NOMO-1 treated with dmso at 0.1 percent for 144 hours (cell line): ENCODE measurements around the gene CHPT1.
"Not testable (repeated sequence)": the region's sequence is repeated elsewhere in the genome, so short reads cannot be mapped to it uniquely, and the experiment has no call there.

Experiments used
- DNase-seq: peaks from one replicate; lab custom pipeline; 2025; ENCODE audit not compliant: unreplicated experiment; lab: John Stamatoyannopoulos, UW

CHPT1 gene

DNA sequence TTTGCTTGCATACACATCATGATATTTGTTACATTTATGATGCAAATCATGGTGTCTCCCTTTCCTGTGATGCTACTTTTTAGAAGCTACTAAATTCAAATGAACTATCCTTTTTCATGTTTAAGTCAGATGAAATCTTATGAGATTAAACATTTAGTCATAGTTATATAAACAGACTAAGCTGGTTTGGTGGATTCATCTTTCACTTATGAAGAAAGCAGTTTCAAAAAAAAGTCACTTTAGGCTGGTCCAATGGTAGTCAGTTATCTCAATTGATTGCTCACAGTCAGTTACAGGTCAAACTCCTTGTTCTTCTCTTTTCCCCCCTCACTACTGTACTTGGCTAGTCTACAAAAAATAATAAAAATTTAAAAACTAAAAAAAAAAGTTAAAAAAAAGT lies 22.1 kb downstream of the CHPT1 start:
- no peak for DNase-seq

DNA sequence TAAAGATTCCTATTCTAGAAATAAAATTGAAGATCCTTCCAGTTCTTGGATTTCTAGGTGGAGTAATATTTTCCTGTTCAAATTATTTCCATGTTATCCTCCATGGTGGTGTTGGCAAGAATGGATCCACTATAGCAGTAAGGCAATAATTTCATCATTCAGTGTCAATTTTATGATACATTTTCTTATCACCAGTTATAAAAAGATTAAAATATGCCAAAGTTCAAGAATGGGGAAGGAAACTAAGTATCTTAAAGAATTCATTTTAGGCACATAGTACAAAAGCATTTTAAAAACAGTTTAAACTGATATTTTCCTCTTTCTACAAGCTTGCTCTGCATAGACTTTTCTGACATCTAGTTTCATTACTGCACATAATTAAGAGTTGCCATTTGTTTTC lies 22.7 kb downstream of the CHPT1 start:
- no peak for DNase-seq

DNA sequence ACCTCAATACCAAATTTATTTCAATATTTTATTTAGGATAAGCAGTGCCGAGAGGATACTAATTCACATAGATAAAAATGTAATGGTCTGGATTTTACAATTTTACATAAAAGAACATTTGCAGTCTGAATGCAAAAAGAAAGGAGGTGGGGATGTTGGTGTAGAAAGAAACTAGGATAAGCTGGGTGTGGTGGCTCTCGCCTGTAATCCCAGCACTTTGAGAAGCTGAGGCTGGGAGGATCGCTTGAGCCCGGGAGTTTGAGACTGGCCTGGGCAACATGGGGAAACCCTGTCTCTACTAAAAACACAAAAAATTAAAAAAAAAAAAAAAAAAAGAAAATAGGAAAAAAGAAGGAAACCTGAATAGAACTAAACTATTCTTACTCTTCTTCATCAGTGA lies 25.0 kb downstream of the CHPT1 start:
- no peak for DNase-seq

DNA sequence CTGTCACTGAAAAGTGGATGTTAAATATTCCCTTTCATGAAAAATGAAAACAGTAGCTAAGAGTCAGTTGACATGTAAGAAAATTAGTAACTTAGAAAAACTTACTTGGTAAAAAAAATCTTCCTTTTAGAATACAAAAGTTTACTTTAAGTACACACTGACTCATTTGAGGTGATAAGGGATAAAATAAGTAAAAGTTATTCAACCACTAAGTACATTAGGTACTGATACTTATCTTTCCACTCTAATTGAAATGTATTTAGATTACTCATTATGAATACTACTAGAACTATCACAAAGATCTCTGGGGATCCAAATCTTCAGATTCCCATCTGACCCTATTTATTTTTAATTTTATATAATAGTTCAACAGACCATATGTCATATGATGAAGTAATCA lies 29.7 kb downstream of the CHPT1 start:
- no peak for DNase-seq

DNA sequence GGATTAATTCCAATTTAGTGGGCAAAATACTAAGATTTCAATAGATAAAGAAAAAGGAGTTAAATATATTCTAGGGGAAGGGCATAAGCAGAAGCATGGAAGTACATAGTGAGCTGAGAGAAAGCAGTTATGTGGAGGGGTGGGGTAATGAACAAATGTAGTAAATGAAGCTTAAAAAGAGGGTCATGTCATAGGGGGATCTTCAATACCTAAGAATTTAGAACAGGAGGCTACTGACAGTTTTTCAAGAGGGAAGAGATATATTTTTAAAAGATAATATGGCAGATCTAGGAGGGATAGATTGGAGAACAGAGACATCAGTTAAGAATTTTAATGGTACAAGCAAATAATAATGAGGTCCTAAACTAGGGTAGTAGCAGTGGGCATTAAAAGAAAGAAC lies 32.4 kb downstream of the CHPT1 start:
- DNase-seq: no peak

DNA sequence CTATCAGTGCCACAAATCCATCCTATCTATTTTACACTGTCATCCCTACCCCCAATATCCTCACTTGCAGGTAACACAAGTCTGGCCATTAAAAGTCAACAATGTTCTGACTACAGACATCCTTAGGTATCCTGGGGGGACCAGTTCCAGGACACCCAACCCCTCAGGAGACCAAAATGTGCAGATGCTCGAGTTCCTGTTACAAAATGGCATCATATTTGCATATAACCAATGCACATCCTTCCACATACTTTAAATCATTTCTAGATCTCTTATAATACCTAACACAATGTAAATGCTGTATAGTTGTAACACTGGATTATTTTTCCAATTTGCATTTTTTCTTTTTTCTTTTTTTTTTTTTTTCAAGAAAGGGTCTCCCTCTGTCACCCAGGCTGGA lies 34.9 kb downstream of the CHPT1 start:
- DNase-seq: no peak

DNA sequence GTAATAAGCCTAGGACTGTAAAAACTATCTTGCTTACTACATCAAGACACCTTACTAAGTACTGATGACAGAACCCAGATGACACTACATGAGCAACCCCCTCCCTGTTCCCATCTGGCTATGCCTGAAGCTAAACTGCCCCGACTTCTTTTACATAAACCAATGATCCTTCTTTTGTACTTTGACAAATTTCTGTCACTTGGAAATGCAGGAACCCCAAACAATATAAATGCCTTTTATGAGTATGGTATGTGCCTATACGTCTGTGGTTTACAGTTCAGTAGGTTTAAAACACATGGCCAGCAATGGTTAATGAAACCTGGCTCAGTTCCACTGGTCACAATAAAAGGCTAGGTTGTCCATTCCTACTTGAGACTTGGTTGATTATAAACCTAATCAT lies 35.7 kb downstream of the CHPT1 start:
- no peak for DNase-seq

DNA sequence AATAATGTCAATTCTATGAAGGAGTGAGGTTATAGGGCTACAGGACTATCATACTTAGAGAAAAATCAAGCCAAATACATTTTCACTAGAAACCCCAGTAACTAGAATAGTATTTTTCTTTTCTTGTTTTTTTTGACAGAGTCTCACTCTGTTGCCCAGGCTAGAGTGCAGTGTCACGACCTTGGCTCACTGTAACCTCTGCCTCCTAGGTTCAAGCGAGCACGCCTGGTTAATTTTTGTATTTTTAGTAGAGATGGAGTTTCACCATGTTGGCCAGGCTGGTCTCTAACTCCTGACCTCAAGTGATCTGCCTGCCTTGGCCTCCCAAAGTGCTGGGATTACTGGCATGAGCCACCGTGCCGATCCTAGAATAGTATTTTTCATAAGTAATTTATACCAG lies 37.0 kb downstream of the CHPT1 start:
- not testable (repeated sequence) for DNase-seq

DNA sequence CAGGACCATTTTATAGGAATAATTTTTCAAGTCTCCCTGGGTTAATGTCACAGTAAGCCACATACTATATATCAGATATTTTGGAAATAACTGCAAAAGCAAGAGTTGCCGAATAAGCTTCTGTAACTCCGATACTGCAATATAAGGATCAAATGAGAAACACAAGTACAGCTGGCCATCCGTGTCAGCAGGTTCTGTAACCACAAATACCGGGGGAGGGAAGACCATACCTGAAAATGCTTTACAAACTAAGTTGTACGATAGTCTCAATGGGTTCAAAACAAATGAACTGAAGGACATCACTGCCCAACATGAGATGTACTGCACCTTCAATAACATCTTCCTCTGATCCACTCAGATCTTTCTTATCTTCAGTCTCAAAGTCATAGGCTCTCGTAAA lies 40.0 kb downstream of the CHPT1 start:
- no peak for DNase-seq

DNA sequence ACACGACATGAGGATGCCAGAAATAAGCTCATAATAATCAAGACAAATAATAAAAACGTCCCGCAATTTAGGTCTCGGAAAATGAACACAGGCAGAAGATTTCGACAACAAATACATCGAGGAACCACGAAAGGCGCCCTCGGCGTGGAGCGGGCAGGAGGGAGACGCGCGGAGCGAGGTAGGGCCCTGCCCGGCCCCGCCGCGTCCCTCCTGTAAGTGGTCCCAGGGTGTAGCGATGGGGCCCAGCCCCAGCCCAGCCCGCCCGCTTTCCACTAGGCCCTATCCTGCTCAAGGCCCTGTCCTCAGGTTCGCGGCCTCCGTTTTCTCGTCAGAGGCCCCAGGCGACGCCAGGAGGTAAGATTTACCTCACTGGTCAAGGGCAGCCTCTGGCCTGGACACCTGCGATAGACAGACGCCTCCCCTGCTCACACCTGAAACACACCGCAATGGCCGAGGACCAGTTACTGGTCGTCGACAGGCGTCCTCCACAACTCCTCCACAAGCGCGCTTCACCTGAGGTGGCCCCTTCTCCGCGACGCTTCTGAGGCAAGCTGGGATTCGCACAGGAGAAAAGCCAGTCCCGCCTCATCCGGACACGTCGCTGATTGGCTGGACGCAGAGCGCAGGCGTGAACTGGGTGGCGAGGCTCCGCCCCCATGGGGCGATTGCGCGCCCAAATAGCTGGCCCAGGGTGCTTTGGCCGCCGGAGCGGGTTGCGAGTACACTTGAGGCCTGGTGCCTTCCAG lies 41.7 kb downstream of the CHPT1 start, which contains the start of gene SYCP3:
Gene SYCP3 (minus strand): TSS at position 543 of the 746 bp plus-strand sequence. CDS start 1,527 bp downstream, outside the sequence.
- DNase-seq: no peak

DNA sequence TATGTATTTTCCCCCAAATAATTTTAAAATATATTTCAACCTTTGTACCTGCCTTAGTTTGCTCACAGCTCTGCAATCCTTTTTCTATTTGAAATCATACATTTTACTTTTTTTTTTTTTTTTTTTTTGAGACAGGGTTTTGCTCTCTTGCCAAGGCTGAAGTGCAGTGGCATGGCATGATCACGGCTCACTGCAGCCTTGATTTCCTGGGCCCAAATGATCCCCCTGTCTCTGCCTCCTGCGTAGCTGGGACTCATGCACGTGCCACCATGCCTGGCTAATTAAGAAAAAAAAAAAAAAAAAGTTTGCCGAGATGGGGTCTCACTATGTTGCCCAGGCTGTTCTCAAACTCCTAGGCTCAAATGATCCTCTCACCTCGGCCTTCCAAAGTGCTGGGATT lies 43.1 kb downstream of the CHPT1 start:
- DNase-seq: no peak

DNA sequence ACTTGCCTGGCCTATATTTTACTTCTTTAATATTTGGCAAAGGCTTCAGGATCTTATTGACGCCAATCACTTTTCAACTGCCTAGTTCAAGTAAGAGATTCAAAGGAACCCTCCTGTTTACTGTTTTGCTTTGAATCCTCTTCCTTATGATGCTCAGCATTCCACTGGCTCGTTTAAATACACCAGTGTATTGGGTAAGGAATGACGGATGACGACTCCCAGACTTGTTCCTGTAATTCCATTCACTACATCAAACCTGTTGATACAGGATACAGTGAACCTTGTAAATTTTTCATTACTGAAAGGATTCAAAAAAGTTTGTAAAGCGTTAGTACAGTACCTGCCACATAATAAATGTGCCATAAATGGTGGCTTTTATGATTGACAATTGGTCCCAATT lies 43.5 kb downstream of the CHPT1 start:
- no peak for DNase-seq

DNA sequence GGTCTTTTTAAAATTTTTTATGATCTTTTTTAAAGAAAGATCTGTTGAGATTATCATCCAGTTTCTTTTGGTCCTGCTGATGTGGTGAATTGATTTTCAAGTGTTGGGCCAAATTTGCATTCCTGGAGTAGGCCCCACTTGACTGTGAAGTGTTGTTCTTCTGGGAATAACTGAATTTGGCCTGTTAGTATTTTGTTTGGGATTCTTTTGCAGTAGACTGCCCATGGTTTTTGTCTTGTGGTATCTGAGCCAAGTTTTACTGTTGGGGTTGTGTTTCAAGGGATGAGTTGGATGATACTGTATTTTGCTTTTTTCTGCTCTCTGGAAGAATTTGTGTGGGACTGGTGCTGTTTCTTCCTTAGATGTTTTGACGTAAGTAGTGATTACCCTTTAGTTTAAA lies 45.8 kb downstream of the CHPT1 start:
- DNase-seq: no peak

DNA sequence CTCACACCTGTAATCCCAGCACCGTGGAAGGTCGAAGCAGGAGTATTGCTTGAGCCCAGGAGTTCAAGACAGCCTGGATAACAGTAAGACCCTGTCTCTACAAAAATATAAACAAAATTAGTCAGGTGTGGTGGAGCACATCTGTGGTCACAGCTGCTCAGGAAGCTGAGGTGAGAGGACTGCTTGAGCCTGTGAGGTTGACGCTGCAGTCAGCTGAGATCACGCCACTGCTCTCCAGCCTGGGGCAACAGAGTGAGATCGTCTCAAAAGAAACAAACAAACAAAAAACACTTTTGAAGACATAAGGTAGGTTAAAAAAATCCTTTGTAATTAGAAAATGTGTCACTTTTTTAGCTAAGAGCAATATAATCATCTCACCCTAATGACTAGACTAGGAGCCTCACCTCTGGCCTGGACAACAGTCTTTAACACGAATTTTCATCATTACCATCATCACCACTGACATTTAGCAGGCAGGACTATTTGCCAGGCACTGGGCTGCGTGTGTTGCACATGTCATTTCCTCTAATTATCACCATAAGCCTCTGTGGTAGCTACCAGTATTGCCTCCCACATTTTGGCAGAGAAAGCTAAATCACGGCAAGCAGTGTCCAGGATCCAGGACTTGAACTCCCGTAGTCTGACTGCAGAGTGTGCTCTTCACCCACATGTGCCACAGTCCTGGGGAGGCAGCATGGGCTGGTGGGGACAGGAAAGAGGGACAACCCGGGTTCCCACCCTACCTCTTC lies 46.5 kb downstream of the CHPT1 start:
- DNase-seq: no peak

DNA sequence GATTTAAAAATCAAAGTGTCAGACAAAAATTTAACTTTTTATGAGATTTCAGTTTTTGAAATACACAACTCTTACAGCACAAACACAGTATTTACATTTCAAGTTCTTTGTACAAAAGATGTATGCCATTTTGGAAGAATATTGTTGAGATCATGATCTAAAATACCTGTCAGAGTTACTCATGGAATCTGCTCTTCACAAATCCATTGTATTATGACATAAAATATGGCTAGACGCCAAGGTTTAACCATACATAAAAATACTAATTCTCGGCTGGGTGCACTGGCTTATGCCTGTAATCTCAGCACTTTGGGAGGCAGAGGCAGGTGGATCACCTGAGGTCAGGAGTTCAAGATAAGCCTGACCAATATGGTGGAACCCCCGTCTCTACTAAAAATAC lies 48.0 kb downstream of the CHPT1 start:
- DNase-seq: no peak

DNA sequence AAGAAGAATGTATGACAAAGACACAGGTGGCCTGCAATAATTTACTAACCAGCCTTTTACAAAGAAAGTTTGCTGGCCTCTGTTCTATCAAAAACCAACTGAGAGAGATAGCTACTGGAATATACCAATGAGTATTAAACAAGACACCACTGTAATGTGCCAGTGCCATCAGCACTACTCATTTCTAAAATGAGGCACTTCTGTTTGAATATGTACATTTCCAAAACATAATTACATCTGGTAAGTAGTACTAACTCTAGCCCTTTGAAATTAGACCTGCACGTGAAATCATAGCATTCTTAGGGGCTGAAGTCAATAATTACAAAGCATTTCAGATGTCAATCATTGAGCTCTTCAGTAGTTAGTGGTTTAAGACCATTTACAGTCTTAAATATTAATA lies 48.8 kb downstream of the CHPT1 start:
- no peak for DNase-seq

DNA sequence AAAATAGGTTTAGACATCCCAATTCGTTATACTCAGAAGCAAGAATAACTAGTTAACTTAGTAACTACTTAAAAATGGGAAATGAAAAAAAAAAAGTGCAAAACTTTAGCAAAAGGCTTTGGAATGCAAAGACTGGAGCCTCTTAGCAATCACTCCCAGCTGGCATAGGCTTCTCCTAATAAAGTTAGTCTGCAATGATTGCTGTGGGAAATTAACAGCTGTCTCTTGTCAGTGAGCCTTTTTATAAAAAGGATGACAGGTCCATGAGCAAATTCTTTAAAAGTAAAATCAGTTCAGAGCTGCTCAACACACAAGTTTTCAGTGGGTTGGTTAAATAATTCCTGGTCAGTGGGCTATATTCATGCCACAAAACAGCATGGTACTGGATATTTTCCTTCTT lies 49.2 kb downstream of the CHPT1 start:
- DNase-seq: no peak

DNA sequence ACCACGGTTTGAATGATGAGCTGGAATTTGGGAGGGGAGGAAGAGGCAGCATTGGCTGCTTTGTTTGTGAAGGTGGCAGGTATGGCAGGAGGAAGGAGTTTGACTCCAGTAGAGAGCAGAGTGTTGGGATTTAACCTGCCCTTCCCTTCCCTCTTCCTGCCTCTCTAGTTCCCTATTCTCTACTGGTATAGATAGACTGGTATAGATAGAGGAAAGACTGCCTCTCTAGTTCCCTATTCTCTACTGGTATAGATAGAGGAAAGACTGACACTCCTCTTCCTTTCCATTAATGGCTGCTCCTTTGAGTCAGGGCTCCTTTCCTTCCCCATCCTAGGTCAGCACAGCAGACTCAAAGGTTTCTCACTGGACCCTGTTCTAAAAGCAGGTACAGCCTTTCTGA lies 50.3 kb downstream of the CHPT1 start:
- DNase-seq: no peak

DNA sequence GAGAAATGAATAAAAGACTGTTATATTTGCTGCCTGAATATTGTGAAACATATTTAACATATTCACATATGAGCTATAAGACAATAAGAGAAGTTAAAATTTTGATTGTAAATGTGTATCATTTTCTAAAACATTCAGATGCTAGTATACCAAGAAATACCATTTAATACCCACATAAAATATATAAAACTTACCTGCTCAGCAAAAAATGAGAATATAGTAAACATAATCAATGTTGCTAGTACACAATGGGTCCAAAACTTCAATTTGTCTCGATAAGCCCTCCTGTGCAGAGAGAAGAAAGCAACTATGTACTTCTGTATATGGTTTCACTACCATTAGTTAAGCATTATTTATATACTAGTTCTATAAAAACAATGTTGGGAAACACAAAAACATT lies 51.5 kb downstream of the CHPT1 start:
- DNase-seq: no peak

DNA sequence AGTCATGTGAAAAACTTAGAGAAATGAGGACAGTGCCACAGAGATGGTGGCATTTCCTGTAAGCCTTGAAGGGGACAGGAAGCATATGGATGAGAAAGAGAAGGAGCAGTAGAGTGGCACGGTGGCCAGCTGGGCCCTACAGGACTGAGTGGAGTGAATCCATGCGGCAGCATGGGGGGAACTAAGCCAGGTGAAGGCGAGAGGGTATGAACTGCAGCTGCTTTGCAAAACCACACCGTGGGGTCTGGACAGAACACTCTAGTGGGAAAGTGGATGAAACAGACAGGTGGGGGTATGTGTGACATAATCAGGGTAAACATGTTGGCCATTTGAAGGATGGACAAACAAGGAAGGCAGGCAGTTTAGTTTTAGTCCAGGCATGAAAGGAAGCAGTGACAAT lies 52.2 kb downstream of the CHPT1 start:
- no peak for DNase-seq

DNA sequence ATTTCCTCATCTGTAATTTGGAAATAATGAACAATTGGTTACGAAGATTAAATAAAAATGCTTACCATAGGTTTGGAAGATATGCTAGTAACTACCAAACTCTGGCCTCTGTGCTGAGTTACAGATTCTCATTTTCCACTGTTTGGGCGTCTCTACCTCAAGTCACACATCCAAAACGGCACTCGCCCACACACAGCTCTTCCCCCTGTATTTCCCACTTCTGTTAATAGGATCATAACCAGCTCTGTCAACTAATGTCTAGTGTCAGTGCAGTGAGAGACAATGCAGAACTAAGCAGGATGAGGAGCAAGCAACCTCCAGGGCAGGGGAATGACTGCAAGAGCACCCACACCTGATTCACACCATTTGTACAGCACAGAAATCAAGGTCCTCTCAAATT lies 52.7 kb downstream of the CHPT1 start:
- no peak for DNase-seq

DNA sequence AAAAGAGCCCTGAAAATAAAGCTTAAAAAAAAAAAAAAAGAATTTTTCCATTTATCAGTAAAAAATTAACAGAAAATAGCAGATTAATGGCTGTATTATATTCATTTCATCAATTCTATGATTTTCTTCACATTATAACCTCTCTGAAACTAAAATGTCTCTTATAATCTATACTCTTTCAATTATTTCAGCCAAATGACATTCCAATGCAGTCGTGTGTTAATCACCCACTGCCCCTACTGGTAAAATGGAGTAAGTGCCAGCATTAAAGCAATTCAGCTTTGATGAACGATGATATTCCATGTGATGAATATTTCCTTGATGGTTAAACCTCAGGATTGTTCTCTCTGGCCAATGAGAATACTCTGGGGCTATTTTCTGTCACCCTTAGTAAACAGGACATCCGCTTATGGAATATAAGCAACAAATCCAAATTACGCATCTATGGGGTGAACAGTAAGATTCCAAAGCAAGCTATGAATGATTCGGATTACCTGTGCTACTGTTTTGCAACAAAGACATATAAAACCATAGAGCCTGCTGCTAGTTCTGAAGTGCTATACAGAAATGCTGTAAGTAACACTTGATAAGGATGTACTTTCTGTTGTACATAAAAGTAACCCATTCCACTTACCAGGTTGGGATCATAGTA lies 62.1 kb downstream of the CHPT1 start:
- no peak for DNase-seq
